H9 (cell line): ENCODE data around the gene FAM193A. TPM values are rescaled to one million over a fixed set of nuclear protein-coding genes. Genes with fewer than 3 reads are reported as not detected.

ENCODE experiments used
- DNase-seq: peaks from one replicate; pipeline ENCODE4 v3.0.0-alpha.2; 2017
- H2AFZ ChIP-seq: one replicate; pipeline ENCODE4 v1.6.1; 2013; ENCODE audit warnings: mild to moderate bottlenecking, low read length, control low read depth, moderate library complexity
- H2AK5ac ChIP-seq: 2 replicates; pipeline ENCODE4 v1.6.1; 2013; ENCODE audit warnings: low read length, control low read depth, mixed read lengths; ENCODE audit not compliant: insufficient read length
- H2BK120ac ChIP-seq: one replicate; pipeline ENCODE4 v1.6.1; 2013; ENCODE audit warnings: low read depth, mild to moderate bottlenecking, low read length, control low read depth, inconsistent platforms; ENCODE audit not compliant: poor library complexity, severe bottlenecking
- H2BK12ac ChIP-seq: 2 replicates; pipeline ENCODE4 v1.6.1; 2013; ENCODE audit warnings: low read length, control low read depth, mixed read lengths, low read depth; ENCODE audit not compliant: insufficient read length
- H2BK15ac ChIP-seq: 2 replicates; pipeline ENCODE4 v1.6.1; 2013; ENCODE audit warnings: low read depth, low read length, control low read depth
- H2BK20ac ChIP-seq: one replicate; pipeline ENCODE4 v1.6.1; 2013; ENCODE audit warnings: low read depth, mild to moderate bottlenecking, low read length, control low read depth, inconsistent platforms; ENCODE audit not compliant: poor library complexity, severe bottlenecking
- H2BK5ac ChIP-seq: 2 replicates; pipeline ENCODE4 v1.6.1; 2013; ENCODE audit warnings: low read length, control low read depth, mixed read lengths; ENCODE audit not compliant: insufficient read length
- H3K14ac ChIP-seq: 2 replicates; pipeline ENCODE4 v1.6.1; 2013; ENCODE audit warnings: low read length, control low read depth; ENCODE audit not compliant: insufficient read depth
- H3K18ac ChIP-seq: 2 replicates; pipeline ENCODE4 v1.6.1; 2013; ENCODE audit warnings: low read depth, mild to moderate bottlenecking, mixed read lengths, low read length, control low read depth; ENCODE audit not compliant: insufficient read length
- H3K23ac ChIP-seq: 2 replicates; pipeline ENCODE4 v1.6.1; 2013; ENCODE audit warnings: low read length, control low read depth, mixed read lengths, low read depth; ENCODE audit not compliant: insufficient read length
- H3K23me2 ChIP-seq: 2 replicates; pipeline ENCODE4 v1.6.1; 2013; ENCODE audit warnings: low read depth, mild to moderate bottlenecking, mixed read lengths, low read length, control low read depth; ENCODE audit not compliant: insufficient read length, poor library complexity, severe bottlenecking
- H3K27ac ChIP-seq: 2 replicates; pipeline ENCODE4 v1.5.1; 2013; ENCODE audit warnings: low read length, control low read depth, mixed read lengths, low read depth; ENCODE audit not compliant: insufficient read length
- H3K27me3 ChIP-seq: 2 replicates; pipeline ENCODE4 v1.6.1; 2013; ENCODE audit warnings: low read length, control low read depth, inconsistent platforms; ENCODE audit not compliant: insufficient read depth
- H3K4ac ChIP-seq: 2 replicates; pipeline ENCODE4 v1.6.1; 2013; ENCODE audit warnings: low read depth, mild to moderate bottlenecking, control low read depth, inconsistent platforms, low read length, moderate library complexity
- H3K4me1 ChIP-seq: 2 replicates; pipeline ENCODE4 v1.6.1; 2013; ENCODE audit warnings: low read length, control low read depth, inconsistent platforms; ENCODE audit not compliant: insufficient read depth
- H3K4me2 ChIP-seq: 2 replicates; pipeline ENCODE4 v1.6.1; 2013; ENCODE audit warnings: low read length, control low read depth, mixed read lengths; ENCODE audit not compliant: insufficient read length, insufficient read depth
- H3K56ac ChIP-seq: 2 replicates; pipeline ENCODE4 v1.6.1; 2013; ENCODE audit warnings: low read depth, mild to moderate bottlenecking, mixed read lengths, low read length, control low read depth; ENCODE audit not compliant: insufficient read length
- H3K79me1 ChIP-seq: 2 replicates; pipeline ENCODE4 v1.6.1; 2013; ENCODE audit warnings: low read depth, mild to moderate bottlenecking, moderate library complexity, low read length, control low read depth, inconsistent platforms; ENCODE audit not compliant: insufficient read depth, poor library complexity, severe bottlenecking
- H3K79me2 ChIP-seq: 2 replicates; pipeline ENCODE4 v1.6.1; 2013; ENCODE audit warnings: low read length, control low read depth, inconsistent platforms; ENCODE audit not compliant: insufficient read depth
- H3K9ac ChIP-seq: 2 replicates; pipeline ENCODE4 v1.6.1; 2013; ENCODE audit warnings: low read length, control low read depth, mixed read lengths; ENCODE audit not compliant: insufficient read length; ENCODE audit errors: extremely low read depth
- H3K9me3 ChIP-seq: one replicate; pipeline ENCODE4 v1.6.1; 2013; ENCODE audit warnings: low read depth, low read length, inconsistent platforms; ENCODE audit not compliant: control insufficient read depth
- H3T11ph ChIP-seq: one replicate; pipeline ENCODE4 v1.6.1; 2013; ENCODE audit warnings: mild to moderate bottlenecking, low read length, control low read depth, inconsistent platforms
- H4K20me1 ChIP-seq: one replicate; pipeline ENCODE4 v1.6.1; 2013; ENCODE audit not compliant: control insufficient read depth, insufficient read length, insufficient read depth
- H4K5ac ChIP-seq: 2 replicates; pipeline ENCODE4 v1.6.1; 2013; ENCODE audit warnings: low read depth, mild to moderate bottlenecking, mixed read lengths, low read length, control low read depth; ENCODE audit not compliant: insufficient read length
- H4K8ac ChIP-seq: replicated peaks from 2 replicates; pipeline ENCODE4 v1.6.1; 2013; ENCODE audit warnings: low read length, control low read depth, mixed read lengths, low read depth; ENCODE audit not compliant: insufficient read length
- H4K91ac ChIP-seq: 2 replicates; pipeline ENCODE4 v1.6.1; 2013; ENCODE audit warnings: low read depth, mild to moderate bottlenecking, moderate library complexity, mixed read lengths, low read length, control low read depth; ENCODE audit not compliant: insufficient read length
- H3K27ac Mint-ChIP-seq, 3 experiments: 2 replicates in 2 of 3; 3 replicates in 1 of 3; pipeline ENCODE4 v1.8.0; 2020 to 2021; ENCODE audit warnings: mixed read lengths in 3 of 3, mild to moderate bottlenecking in 1 of 3, moderate library complexity in 1 of 3
- H3K27me3 Mint-ChIP-seq: 2 replicates; pipeline ENCODE4 v1.8.0; 2021; ENCODE audit warnings: low read depth, mild to moderate bottlenecking, moderate library complexity, mixed read lengths
- H3K36me3 Mint-ChIP-seq, 3 experiments: 2 replicates in 2 of 3; 3 replicates in 1 of 3; pipeline ENCODE4 v1.8.0; 2020 to 2021; ENCODE audit warnings: low read depth in 3 of 3, mixed read lengths in 3 of 3; ENCODE audit not compliant: insufficient read depth in 1 of 3
- H3K4me1 Mint-ChIP-seq, 2 experiments: 2 replicates each; pipeline ENCODE4 v1.8.0; 2020; ENCODE audit warnings: mixed read lengths in 2 of 2
- H3K4me3 Mint-ChIP-seq, 2 experiments: 2 replicates in 1 of 2; 3 replicates in 1 of 2; pipeline ENCODE4 v1.8.0; 2020 to 2021; ENCODE audit warnings: mild to moderate bottlenecking in 2 of 2, mixed read lengths in 2 of 2, moderate library complexity in 1 of 2
- H3K9me3 Mint-ChIP-seq, 2 experiments: 2 replicates in 1 of 2; 3 replicates in 1 of 2; pipeline ENCODE4 v1.8.0; 2020; ENCODE audit warnings: mild to moderate bottlenecking in 2 of 2, mixed read lengths in 2 of 2, moderate library complexity in 1 of 2
- CTCF ChIP-seq: fragments of 200-600 bp; sonication (generic); conservative IDR thresholded peaks from 3 replicates; pipeline ENCODE4 v1.8.0; 2021; ENCODE audit warnings: antibody characterized with exemption, mild to moderate bottlenecking
- WGBS: extraction: QIAGEN DNeasy Blood & Tissue Kit; methylation state at CpG from one replicate; pipeline ENCODE4 v1.1.7; 2013; ENCODE audit warnings: missing lambda C conversion rate, low lambda C conversion rate, mixed read lengths; ENCODE audit not compliant: insufficient read length; ENCODE audit errors: extremely low coverage; 5-methylcytosine and 5-hydroxymethylcytosine counted together
- total RNA-seq: library from RNA; stranded (reverse); gene quantifications from 2 replicates; pipeline ENCODE4 v1.2.1, GENCODE V29; 2021

FAM193A gene
- total RNA-seq, 1 experiment from 2014 or later, result 36.9 TPM

GRCh38 chr4:2583092-2583491 lies 46.6 kb downstream of the FAM193A start:
- no peak overlapping the region for H3K9ac ChIP-seq
- no peak overlapping the region for H3K4me2 ChIP-seq
- H3K27ac ChIP-seq, result no peak overlapping the region
- peak overlapping the region; percentile 4 to 80 (median 42); a peak in 6 of 7 replicates for H3K27ac Mint-ChIP-seq
- peaks cover 29 to 30% of the 10 kb centered on the region in 2 experiments for H3K4me1 Mint-ChIP-seq
- no peak overlapping the region for H3K4me3 Mint-ChIP-seq
- no CpG with 5 or more reads among the region's 4 CpGs for WGBS
- H3K9me3 Mint-ChIP-seq, result peaks cover 10 to 16% of the 10 kb centered on the region in 2 experiments
- peaks cover 12 to 19% (median 13%) of the 10 kb centered on the region in 3 experiments for H3K36me3 Mint-ChIP-seq
- H3K9me3 ChIP-seq, result no peaks in the 10 kb centered on the region
- no peak overlapping the region for H3K14ac ChIP-seq
- DNase-seq, result no peak
- no peaks in the 10 kb centered on the region; the same call in 1 of the 2 replicates for H3K4me1 ChIP-seq
- H4K91ac ChIP-seq, result no peak overlapping the region
- no peak overlapping the region for H2BK5ac ChIP-seq
- no peak overlapping the region for H2AFZ ChIP-seq
- H2BK20ac ChIP-seq, result no peak overlapping the region
- H2AK5ac ChIP-seq, result no peak overlapping the region
- peaks cover 13% of the 10 kb centered on the region for H3K79me1 ChIP-seq
- no peak overlapping the region for H2BK120ac ChIP-seq
- no peak overlapping the region for H2BK12ac ChIP-seq
- H4K5ac ChIP-seq, result no peak overlapping the region
- no peak overlapping the region for H3K4ac ChIP-seq
- no peaks in the 10 kb centered on the region for H3K27me3 ChIP-seq
- H3K56ac ChIP-seq, result no peak overlapping the region
- no peaks in the 10 kb centered on the region for H3K23me2 ChIP-seq
- H3K79me2 ChIP-seq, result peaks cover 27% of the 10 kb centered on the region; the same call in 1 of the 2 replicates
- H3K27me3 Mint-ChIP-seq, result no peaks in the 10 kb centered on the region
- no peak for TF ChIP-seq CTCF
- H4K20me1 ChIP-seq, result no peaks in the 10 kb centered on the region
- H2BK15ac ChIP-seq, result no peak overlapping the region
- no peak overlapping the region for H3T11ph ChIP-seq
- no peak overlapping the region for H3K18ac ChIP-seq
- H4K8ac ChIP-seq, result no peak overlapping the region
- no peak overlapping the region for H3K23ac ChIP-seq
